ENCODE measurements around the gene GSN.

DNA sequence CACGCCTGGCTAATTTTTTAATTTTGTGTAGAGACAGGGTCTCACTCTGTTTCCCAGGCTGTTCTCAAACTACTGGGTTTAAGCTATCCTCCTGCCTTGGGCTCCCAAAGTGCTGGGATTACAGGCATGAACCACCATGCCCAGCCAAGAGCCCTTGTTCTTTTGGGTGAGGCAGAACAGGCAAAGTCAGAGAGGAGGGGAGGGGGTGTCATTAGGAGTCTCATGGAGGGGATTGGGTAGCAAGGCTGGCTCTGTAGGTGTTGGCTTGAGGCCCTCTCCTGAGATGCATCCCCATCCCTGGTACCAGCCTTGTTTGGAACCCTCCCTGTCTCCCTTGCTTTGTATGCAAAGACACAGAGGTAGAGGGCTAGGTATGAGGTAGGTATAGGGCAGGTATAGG is 24.1 kb downstream of the GSN start:
- TF ChIP-seq POLR2A (IDR thresholded peaks at IDR 0.05) (no peak), POLR2AphosphoS5 (IDR thresholded peaks at IDR 0.05) (no peak)
- TF ChIP-seq, protein P1, sequence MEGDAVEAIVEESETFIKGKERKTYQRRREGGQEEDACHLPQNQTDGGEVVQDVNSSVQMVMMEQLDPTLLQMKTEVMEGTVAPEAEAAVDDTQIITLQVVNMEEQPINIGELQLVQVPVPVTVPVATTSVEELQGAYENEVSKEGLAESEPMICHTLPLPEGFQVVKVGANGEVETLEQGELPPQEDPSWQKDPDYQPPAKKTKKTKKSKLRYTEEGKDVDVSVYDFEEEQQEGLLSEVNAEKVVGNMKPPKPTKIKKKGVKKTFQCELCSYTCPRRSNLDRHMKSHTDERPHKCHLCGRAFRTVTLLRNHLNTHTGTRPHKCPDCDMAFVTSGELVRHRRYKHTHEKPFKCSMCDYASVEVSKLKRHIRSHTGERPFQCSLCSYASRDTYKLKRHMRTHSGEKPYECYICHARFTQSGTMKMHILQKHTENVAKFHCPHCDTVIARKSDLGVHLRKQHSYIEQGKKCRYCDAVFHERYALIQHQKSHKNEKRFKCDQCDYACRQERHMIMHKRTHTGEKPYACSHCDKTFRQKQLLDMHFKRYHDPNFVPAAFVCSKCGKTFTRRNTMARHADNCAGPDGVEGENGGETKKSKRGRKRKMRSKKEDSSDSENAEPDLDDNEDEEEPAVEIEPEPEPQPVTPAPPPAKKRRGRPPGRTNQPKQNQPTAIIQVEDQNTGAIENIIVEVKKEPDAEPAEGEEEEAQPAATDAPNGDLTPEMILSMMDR (IDR thresholded peaks at IDR 0.05) = no peak
